Neural crest cell (in vitro differentiated cells): ENCODE measurements around the gene CFAP100. TPM values are rescaled to one million over a fixed set of nuclear protein-coding genes. Genes with fewer than 3 reads are reported as not detected.
A peak's percentile ranks its signal among the peaks of the same experiment; 100 is the strongest.

Experiments used
- DNase-seq: peaks from one replicate; pipeline ENCODE4 v3.0.0; 2021; ENCODE audit warnings: low read depth, mixed read lengths, low spot score
- H3K27ac Mint-ChIP-seq: one replicate; pipeline ENCODE4 v1.8.0; 2021; ENCODE audit warnings: mild to moderate bottlenecking, mixed read lengths; ENCODE audit not compliant: unreplicated experiment
- H3K27me3 Mint-ChIP-seq: 2 replicates; pipeline ENCODE4 v1.8.0; 2021; ENCODE audit warnings: low read depth, mild to moderate bottlenecking, mixed read lengths
- H3K36me3 Mint-ChIP-seq: 2 replicates; pipeline ENCODE4 v1.8.0; 2021; ENCODE audit warnings: low read depth, mild to moderate bottlenecking, mixed read lengths
- H3K4me1 Mint-ChIP-seq: 2 replicates; pipeline ENCODE4 v1.8.0; 2021; ENCODE audit warnings: mixed read lengths
- H3K4me3 Mint-ChIP-seq: one replicate; pipeline ENCODE4 v1.8.0; 2021; ENCODE audit warnings: mild to moderate bottlenecking, mixed read lengths
- H3K9me3 Mint-ChIP-seq: 2 replicates; pipeline ENCODE4 v1.8.0; 2021; ENCODE audit warnings: mixed read lengths
- CTCF ChIP-seq: fragments of 200-600 bp; sonication (generic); conservative IDR thresholded peaks from 2 replicates; pipeline ENCODE4 v1.5.0; 2021; ENCODE audit warnings: antibody characterized with exemption, mild to moderate bottlenecking
- total RNA-seq: library from RNA; stranded (reverse); gene quantifications from 2 replicates; pipeline ENCODE4 v1.2.1, GENCODE V29; 2021

CFAP100 gene
- total RNA-seq, 1 donor from 2014 or later: 1.7 TPM

DNA sequence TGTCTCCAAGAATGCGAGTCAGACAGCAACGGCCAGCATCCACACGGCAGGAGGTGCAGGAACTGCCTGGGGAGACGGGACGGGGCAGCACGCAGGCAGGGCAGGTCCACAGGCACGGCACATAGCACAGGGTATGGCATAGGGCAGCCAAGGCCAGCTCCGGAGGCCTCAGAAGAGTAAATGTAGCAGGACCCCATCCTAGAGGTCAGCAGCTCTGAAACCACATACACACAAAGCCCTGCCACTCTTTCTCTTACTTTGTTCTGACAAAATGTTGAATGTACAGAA lies 54.1 kb downstream of the CFAP100 start:
- Mint-ChIP-seq H3K4me1 (no peaks in the 10 kb centered on the region), H3K4me3 (no peak overlapping the region), H3K27ac (no peak overlapping the region), H3K36me3 (peaks cover 4% of the 10 kb centered on the region), H3K9me3 (no peaks in the 10 kb centered on the region), H3K27me3 (no peaks in the 10 kb centered on the region)
- DNase-seq: no peak
- TF ChIP-seq CTCF: no peak

DNA sequence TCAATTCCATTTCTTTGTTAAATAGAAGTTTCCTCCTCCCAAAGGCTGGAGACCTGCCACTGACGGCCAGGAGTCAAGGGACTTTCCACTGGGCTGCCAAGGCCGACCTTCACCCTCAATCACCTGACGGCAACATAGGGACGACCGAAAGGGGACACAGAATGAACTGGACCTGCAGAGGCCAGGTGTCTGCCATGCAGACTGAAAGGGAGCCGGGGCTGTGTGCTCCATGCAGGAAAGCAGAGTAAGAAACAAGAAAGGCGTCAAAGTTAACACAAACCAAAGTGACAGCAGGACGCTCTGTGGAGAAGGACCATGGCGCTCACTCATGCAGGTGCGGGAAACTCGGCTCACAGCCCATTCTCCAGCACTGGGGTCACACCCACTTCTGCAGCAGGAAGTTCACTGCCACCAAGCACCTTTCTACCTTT lies 54.9 kb downstream of the CFAP100 start:
- no peaks in the 10 kb centered on the region for H3K9me3 Mint-ChIP-seq
- H3K36me3 Mint-ChIP-seq: peaks cover 4% of the 10 kb centered on the region
- H3K4me1 Mint-ChIP-seq: peaks cover 5% of the 10 kb centered on the region
- H3K27me3 Mint-ChIP-seq: no peaks in the 10 kb centered on the region
- H3K27ac Mint-ChIP-seq: no peak overlapping the region
- no peak overlapping the region for H3K4me3 Mint-ChIP-seq
- no peak for DNase-seq
- no peak for TF ChIP-seq CTCF

- Mint-ChIP-seq H3K4me1 (peaks cover 11% of the 10 kb centered on the region), H3K36me3 (peaks cover 4% of the 10 kb centered on the region), H3K27ac (no peak overlapping the region), H3K4me3 (no peak overlapping the region), H3K9me3 (no peaks in the 10 kb centered on the region), H3K27me3 (no peaks in the 10 kb centered on the region)
- TF ChIP-seq CTCF: no peak
- no peak for DNase-seq
Observed at GRCh38 chr3:126450219-126450618, 55.5 kb downstream of the CFAP100 start.

- Mint-ChIP-seq H3K9me3 (no peaks in the 10 kb centered on the region), H3K36me3 (peaks cover 7% of the 10 kb centered on the region), H3K4me1 (peaks cover 15% of the 10 kb centered on the region), H3K27ac (no peak overlapping the region), H3K27me3 (no peaks in the 10 kb centered on the region), H3K4me3 (no peak overlapping the region)
- TF ChIP-seq CTCF: no peak
- DNase-seq: no peak
Observed at GRCh38 chr3:126450744-126451143, 56.0 kb downstream of the CFAP100 start.

GRCh38 chr3:126451511-126451910 lies 56.8 kb downstream of the CFAP100 start:
- peaks cover 15% of the 10 kb centered on the region for H3K4me1 Mint-ChIP-seq
- peaks cover 8% of the 10 kb centered on the region for H3K36me3 Mint-ChIP-seq
- H3K27ac Mint-ChIP-seq: peak overlapping the region; percentile 79
- no peak overlapping the region for H3K4me3 Mint-ChIP-seq
- H3K27me3 Mint-ChIP-seq: no peaks in the 10 kb centered on the region
- no peak for TF ChIP-seq CTCF
- DNase-seq: no peak
- no peaks in the 10 kb centered on the region for H3K9me3 Mint-ChIP-seq

DNA sequence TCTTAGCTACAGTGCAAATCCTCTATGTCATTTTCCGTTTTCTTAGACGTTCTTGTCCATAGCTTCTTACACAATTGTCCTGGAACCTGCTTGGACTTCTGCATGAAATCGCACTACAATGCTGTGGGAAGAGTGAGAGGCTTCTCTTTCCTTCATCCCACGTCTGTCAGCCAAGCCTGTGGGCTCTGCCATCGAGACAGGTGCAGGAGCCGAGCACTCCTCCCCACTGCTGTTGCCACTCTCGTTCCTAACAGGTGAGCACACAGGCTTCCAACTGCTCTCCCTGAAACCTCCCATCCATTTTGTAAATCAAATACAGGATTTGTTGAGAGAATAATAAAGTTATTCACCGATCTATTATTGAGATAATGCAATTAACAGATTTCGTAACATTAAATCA lies 57.5 kb downstream of the CFAP100 start:
- no peak overlapping the region for H3K27ac Mint-ChIP-seq
- no peaks in the 10 kb centered on the region for H3K9me3 Mint-ChIP-seq
- no peak for DNase-seq
- peaks cover 15% of the 10 kb centered on the region for H3K4me1 Mint-ChIP-seq
- peaks cover 9% of the 10 kb centered on the region for H3K36me3 Mint-ChIP-seq
- H3K27me3 Mint-ChIP-seq: no peaks in the 10 kb centered on the region
- H3K4me3 Mint-ChIP-seq: no peak overlapping the region
- no peak for TF ChIP-seq CTCF
